Activated CD4-positive, CD25-positive, alpha-beta regulatory T cell treated with anti-CD3 and anti-CD28 coated beads, Interleukin-2, amount 50 U/mL, for 72 hours (primary cell): Measurements from ENCODE around the gene NUP43.
"Not testable (repeated sequence)": the region's sequence is repeated elsewhere in the genome, so short reads cannot be mapped to it uniquely, and the experiment has no call there.

Experiments used
- DNase-seq: peaks from one replicate; pipeline ENCODE4 v3.0.0; 2021

Gene NUP43

GRCh38 chr6:149745252-149745651 is 1.1 kb downstream of the NUP43 start:
- not testable (repeated sequence) for DNase-seq

- DNase-seq = no peak
Observed at GRCh38 chr6:149734915-149735314, 11.4 kb downstream of the NUP43 start.

- DNase-seq = no peak
Observed at GRCh38 chr6:149733089-149733720, 13.1 kb downstream of the NUP43 start.

- no peak for DNase-seq
Observed at GRCh38 chr6:149729824-149730223, 16.5 kb downstream of the NUP43 start.

- no peak for DNase-seq
Observed at GRCh38 chr6:149728499-149729234, 17.7 kb downstream of the NUP43 start.

- no peak for DNase-seq
Observed at GRCh38 chr6:149727793-149728498, 18.4 kb downstream of the NUP43 start.

GRCh38 chr6:149725785-149726184 is 20.5 kb downstream of the NUP43 start:
- DNase-seq = no peak

GRCh38 chr6:149723771-149724417 is 22.4 kb downstream of the NUP43 start:
- DNase-seq = no peak

GRCh38 chr6:149723262-149723661 is 23.1 kb downstream of the NUP43 start:
- no peak for DNase-seq

- DNase-seq = no peak
Observed at GRCh38 chr6:149719531-149719930, 26.8 kb downstream of the NUP43 start.

- DNase-seq = peak; percentile 91
Observed at GRCh38 chr6:149717588-149718458, 28.5 kb downstream of the NUP43 start, which contains the start of gene LATS1. Gene LATS1 (minus strand): TSS chr6:149718101. CDS start chr6:149702126, 15,975 bp downstream.

GRCh38 chr6:149717255-149717587 is 29.1 kb downstream of the NUP43 start:
- DNase-seq = no peak

- no peak for DNase-seq
Observed at GRCh38 chr6:149716181-149716963, 30.0 kb downstream of the NUP43 start.

GRCh38 chr6:149714442-149714841 is 31.9 kb downstream of the NUP43 start:
- no peak for DNase-seq

- DNase-seq = no peak
Observed at GRCh38 chr6:149711711-149712110, 34.6 kb downstream of the NUP43 start.

- no peak for DNase-seq
Observed at GRCh38 chr6:149701714-149702113, 44.6 kb downstream of the NUP43 start.

- no peak for DNase-seq
Observed at GRCh38 chr6:149699150-149699549, 47.2 kb downstream of the NUP43 start.

GRCh38 chr6:149698175-149698574 is 48.2 kb downstream of the NUP43 start:
- DNase-seq = no peak

GRCh38 chr6:149696901-149697300 is 49.4 kb downstream of the NUP43 start:
- DNase-seq = no peak

- no peak for DNase-seq
Observed at GRCh38 chr6:149694921-149695320, 51.4 kb downstream of the NUP43 start.

- no peak for DNase-seq
Observed at GRCh38 chr6:149691201-149691600, 55.1 kb downstream of the NUP43 start.

GRCh38 chr6:149686230-149686629 is 60.1 kb downstream of the NUP43 start:
- DNase-seq = no peak
